Measurements from ENCODE around the gene COL4A5.

- TF ChIP-seq TAF1 (IDR thresholded peaks at IDR 0.05; ENCODE audit: borderline replicate concordance, low read depth, low read length): no peak
- TF ChIP-seq POLR2A (IDR thresholded peaks at IDR 0.05; ENCODE audit: low read depth, low read length): no peak
- no peak for TF ChIP-seq POLR2AphosphoS5 (IDR thresholded peaks at IDR 0.05; ENCODE audit: low read depth, low read length)
Observed at GRCh38 chrX:108557580-108557979, 117.9 kb downstream of the COL4A5 start.
